Raji (cell line): ENCODE measurements around the gene SYNGR3.

Source experiments
- POLR2A ChIP-seq: IDR thresholded peaks from 2 replicates; pipeline ENCODE4 v1.6.1; 2011; ENCODE audit warnings: low read depth, low read length, control low read depth; ENCODE audit not compliant: insufficient read depth

The SYNGR3 gene

DNA sequence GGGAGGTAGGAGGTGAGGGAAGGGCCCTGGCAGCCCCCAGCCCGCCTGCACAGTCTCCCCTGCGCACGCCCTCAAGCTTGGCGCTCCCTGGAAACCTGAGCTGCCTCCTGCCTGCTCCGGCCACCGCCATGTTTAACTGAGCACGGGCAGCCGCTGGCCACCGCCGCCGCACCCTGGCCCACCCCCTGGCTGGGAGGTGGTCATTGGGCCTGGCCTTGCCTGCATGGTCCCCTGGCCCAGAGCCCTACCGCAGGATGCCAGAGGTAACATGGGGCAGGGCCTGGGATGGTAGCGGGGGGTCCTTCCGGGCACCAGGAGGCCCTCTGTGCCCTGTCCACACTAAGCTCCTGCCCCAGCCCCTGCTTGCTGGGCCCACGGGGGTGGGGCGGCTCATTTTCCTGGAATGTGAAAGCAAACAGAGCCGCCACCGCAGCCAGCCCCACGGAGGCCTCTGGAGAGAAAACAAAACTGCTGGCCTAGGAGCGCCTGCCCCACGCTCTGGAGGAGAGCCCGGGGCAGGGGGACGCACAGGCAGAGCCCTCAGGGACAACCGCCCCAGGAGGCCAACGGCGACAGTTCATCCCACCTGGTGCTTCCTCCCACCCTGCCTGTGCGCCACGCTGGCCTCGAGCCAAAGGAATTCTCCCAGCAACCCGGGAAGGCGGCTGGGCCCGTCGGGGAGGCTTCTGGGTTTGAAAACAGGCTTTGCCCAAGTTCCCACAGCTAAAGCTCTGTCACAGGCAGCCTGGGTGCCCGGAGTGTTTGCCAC lies 45.8 kb downstream of the SYNGR3 start:
- no peak for TF ChIP-seq POLR2A

DNA sequence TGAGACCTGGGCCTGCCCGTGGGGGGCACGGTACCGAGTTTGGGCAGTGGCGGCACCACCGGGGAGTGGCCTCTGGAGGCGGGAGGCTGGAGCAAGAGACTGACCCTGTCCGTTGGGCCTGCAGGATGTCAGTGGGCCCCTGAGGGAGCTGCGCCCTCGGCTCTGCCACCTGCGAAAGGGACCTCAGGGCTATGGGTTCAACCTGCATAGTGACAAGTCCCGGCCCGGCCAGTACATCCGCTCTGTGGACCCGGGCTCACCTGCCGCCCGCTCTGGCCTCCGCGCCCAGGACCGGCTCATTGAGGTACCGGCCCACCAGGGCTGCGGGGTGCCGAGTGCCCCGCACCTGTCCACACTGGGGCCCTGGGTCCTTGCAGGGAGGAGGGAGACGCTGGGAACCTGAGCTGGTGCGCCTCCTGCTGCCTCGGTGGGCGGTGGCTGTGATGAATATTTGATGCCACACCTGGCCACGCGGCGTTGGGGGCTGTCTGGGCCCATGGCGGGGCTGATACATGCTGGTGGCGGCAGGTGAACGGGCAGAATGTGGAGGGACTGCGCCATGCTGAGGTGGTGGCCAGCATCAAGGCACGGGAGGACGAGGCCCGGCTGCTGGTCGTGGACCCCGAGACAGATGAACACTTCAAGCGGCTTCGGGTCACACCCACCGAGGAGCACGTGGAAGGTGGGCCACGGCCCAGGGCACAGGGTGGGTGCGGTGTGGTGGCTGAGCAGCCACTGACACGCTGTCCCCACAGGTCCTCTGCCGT lies 46.6 kb downstream of the SYNGR3 start:
- no peak for TF ChIP-seq POLR2A

DNA sequence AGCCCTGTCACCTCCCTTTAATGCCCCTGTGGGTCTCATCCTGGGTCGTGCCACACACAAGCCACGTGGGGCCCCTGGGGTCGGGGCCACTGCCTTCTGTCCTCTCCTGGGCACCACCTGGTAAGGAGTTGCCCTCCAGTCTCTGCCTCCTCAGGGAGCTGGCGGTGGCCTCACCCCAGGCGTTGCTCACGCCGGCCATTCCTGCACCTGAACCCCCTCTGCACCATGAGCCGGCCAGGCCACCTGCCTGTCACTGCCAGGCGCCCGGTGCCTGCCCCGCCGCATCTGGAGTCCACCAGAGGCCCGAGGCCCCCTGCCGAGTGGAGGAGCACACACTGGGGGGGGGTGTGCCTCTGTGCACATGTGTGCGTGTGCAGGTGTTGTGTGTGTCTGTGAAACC lies 47.3 kb downstream of the SYNGR3 start:
- TF ChIP-seq POLR2A: no peak

DNA sequence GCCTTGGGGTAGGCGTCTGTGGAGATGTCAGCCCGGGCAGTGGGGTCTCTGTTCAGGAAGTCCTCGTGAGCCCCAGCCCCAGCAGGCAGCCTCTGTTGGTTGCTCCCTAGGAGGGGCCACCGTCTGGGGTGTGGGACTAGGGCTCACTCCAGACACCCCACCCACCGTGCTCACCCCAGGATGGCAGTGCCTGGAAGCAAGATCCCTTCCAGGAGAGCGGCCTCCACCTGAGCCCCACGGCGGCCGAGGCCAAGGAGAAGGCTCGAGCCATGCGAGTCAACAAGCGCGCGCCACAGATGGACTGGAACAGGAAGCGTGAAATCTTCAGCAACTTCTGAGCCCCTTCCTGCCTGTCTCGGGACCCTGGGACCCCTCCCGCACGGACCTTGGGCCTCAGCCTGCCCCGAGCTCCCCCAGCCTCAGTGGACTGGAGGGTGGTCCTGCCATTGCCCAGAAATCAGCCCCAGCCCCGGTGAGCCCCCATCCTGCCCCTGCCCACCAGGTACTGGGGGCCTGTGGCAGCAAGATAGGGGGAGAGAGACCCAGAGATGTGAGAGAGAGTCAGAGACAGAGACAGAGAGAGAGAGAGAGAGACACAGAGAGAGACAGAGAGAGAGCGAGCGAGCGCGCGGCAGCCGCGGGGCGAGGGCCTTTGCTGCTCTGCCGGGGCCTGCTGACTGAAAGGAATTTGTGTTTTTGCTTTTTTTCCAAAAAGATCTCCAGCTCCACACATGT lies 48.0 kb downstream of the SYNGR3 start:
- TF ChIP-seq POLR2A: no peak

DNA sequence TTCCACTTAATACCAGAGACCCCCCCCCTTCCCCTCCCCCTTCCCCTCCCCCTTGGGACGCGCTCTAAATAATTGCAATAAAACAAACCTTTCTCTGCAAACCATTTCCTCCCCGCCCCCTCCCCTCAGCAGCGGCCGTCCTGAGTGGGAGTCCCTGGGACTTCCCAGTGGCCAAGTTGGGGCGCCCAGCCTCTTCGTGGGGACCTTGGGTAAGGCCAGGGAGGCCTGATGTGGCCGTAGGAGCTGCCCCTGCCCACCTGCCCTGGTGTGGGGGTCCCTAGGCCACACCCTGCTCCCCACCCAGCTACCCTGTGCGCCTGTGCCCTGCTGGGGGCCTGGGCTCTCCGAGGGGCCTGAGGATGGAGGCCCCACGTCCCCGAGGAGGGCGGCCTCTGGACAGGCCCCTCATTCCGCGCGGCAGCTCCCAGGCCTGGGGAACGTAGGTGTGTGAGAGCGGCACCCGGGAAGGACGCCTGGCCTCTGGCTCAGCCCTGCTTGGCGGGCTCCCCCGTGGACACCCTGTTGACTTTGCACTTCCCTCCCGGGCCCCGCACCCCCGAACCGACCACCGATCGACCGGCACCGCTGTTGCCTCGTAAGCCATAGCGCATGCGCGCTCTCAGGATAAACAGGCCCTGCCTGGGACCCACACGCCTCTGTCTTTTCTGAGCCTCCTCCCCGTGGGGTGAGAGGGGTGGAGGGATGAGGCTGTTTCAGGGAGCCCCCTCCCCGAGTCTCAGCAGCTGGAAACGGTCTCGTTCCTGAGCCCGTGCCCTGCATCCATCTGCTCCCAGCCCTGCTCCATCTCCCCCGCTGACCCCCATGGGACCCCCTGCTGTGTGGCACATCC lies 48.8 kb downstream of the SYNGR3 start:
- TF ChIP-seq POLR2A: no peak

DNA sequence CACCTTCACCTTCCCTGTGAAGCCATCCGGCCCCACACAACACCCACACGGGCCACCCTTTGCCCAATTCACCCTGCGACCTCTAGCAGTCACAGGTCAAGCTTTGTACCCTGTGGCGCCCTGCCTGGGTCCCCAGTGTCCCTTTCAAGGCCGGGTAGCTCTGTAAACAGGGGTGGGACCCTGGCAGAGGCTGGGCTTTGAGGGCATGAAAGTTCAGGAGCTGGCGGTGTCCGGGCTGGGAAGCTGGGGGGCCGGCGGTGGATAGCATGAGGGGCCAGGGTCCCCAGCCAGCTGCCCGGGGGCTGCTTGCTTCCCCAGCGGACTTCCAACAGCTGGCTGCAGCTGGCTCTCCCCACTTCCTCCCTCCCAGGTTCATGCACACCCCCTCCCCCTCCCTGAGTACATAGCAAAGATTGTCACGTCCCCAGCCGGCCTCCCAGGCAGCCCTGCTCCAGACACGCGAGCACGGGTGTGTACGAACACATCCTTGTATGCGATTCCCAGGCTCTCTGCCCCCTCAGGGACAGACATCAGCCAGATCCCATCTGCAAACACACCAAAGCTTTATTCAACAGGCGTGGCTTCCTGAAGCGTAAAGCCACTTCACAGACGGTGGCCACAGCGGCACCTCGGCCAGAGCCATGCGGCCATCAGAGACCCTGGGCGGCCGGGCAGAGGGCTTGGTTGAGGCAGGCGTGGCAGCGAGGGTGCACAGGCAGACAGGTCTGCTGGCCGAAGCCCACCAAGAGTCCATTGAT lies 49.7 kb downstream of the SYNGR3 start:
- no peak for TF ChIP-seq POLR2A

DNA sequence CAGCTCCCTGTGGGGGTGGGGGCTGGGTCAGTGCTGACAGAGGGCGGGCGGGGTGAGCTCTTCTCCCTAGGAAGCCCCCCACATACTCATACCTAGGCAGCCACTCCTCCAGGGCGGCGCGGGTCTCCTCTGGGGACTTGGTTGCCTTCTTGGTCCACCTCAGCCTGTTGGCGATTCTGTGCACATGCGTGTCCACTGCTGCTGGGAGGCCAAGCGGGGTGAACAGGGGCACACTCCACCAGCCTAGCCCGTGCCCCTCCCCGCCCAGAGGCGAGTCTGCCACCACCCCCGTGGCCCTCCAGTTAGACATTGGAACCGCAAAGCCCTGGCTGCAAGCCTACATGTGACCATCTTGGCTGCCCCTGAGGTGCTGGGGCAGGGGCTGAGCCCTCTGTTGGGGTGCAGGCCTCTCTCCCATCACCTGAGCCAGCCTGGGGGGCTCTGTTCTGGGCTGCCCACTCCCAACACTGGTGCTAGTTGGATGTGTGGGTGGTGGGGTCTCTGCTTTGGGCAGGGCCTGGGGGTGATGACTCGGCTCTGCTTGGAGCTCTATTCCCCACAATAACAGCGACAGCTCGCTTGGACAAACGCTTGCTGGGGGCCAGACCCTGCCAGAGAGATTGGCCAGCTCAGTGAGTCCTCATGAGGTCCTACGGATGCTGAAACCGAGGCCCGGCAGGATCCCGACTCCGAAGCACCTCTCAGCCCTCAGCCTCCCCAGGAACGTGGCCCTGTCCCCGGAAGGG lies 50.4 kb downstream of the SYNGR3 start:
- no peak for TF ChIP-seq POLR2A

DNA sequence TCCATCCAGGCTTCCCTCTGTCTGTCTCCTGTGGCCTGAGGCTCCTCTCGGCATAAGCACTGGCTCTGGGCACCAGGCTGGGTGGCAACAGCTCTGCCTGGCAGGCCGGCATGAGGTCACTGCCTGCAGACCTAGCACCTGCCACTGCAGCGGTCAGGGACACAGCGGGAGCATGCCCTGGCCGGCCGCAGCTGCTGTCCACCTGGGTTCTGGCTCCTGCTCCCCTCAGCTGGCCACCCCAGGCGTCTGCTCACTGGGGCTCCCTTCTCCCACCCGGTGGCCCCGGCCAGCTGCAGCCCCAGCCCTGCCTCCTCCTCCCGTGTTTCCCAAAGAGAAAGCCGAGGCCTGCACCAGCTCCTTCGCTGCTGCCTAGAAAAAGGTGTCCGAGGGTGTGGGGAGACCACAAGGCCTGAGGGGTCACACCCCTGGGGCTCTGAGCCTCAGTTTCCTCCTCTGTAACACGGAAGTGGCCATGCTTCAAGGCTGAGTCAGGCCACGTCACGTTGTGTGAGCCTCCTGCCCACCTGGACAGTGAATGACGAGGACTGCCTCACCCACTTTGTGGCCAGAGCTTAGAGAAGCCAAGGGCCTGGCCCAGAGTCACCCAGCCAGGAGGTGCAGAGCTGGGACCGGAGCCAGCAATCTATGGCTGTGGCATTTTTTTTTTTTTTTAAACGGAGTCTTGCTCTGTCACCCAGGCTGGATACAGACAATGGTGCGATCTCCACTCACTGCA lies 51.2 kb downstream of the SYNGR3 start:
- no peak for TF ChIP-seq POLR2A

DNA sequence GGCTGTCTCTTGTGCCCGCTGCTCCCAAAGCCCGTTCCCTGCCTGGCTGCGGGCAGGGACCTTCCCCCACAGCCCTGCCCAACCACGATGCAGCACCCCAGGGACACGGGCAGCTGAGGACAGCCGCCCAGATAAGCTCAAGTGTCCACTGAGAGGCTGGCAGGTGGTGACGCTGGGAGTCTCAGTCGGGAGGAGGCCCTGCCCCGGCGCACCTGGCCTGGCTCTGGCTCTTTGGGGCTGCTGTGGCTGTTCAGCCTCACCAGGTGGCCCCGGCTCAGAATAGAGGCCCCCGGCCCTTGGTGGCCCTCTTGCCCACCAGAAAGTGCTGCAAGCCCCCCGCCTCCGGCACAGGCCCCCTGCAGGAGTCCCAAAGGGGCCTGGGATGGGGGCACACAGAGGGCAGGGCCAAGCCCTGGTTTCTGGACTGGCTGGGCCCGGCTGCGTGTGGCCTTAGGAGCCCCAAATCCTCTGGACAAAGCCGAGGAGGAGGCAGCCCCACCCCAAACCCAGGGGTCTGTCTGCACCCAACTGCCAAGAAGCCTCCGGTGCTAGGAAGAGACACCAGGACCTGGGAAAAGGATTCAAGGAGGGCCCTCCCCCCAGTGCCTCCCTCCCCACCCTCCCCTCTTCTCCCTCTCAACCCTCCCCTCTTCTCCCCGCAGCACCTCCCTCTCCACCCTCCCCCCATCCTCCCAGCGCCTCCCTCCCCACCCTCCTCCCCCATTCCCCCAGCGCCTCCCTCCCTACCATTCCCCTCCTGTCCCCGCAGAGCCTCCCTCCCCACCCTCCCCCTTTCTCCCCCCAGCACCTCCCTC lies 52.6 kb downstream of the SYNGR3 start:
- TF ChIP-seq POLR2A: no peak

DNA sequence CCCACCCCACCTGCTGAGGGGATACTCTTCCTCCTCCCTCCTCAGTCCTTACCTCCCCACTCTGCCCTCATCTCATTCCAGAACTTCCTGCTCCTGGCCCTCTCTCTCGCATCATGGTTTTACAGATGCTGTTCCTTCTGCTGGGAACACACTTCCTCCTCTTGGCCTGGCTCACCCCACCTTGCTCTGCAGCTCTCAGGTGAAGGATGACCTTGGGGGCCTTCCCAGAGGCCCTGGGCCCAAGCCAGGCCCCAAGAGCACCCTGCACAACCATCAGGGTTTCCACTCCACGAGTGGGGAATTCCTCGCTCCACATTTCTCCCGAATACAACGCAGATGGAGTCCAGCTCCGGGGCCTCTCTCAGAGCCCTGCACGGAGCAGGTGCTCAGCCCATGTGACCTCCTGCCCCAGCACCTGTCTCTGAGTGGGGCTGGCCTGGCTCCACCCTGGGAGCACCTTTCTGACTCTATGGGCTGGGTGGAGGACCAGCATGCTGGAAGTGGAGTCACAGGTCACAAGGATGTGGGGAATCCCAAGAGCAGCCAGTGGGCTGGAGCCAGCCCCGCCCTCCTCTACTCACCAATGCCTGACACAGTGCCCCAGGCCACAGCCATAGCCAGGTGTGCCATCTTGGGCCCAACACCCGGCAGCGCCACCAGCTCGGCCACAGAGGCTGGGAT lies 53.4 kb downstream of the SYNGR3 start:
- no peak for TF ChIP-seq POLR2A
